Bronchial epithelial cell (primary cell): ENCODE results near the gene SLC39A11. TPM values are rescaled to one million over a fixed set of nuclear protein-coding genes. Genes with fewer than 3 reads are reported as not detected.
"Not testable (repeated sequence)": the region's sequence is repeated elsewhere in the genome, so short reads cannot be mapped to it uniquely, and the experiment has no call there.

Experiments used
- DNase-seq: peaks from one replicate; pipeline ENCODE4 v3.0.0-alpha.2; 2010; ENCODE audit warnings: low read depth
- FAIRE-seq: peaks from 2 replicates; lab custom pipeline; 2011; peaks lifted over from hg19 to GRCh38; lab: Jason Lieb, UNC
- H3K27me3 ChIP-seq: 2 replicates; pipeline ENCODE4 v1.5.1; 2011; ENCODE audit warnings: low read length; ENCODE audit not compliant: control insufficient read depth, insufficient read depth
- H3K36me3 ChIP-seq: 2 replicates; pipeline ENCODE4 v1.5.1; 2011; ENCODE audit warnings: low read length; ENCODE audit not compliant: control insufficient read depth, insufficient read depth
- H3K4me3 ChIP-seq: 2 replicates; pipeline ENCODE4 v1.5.1; 2011; ENCODE audit warnings: mild to moderate bottlenecking, low read depth, low read length, control low read depth
- total RNA-seq: library from RNA; depleted of rRNA; stranded (reverse); fragments of >200 nt; gene quantifications from 2 replicates; pipeline ENCODE4 v1.2.1, GENCODE V29; 2014
- TF ChIP-seq, protein P1 (sequence below): IDR thresholded peaks from 2 replicates; pipeline ENCODE4 v1.5.1; 2011; ENCODE audit warnings: mild to moderate bottlenecking, moderate library complexity, low read length, control low read depth, inconsistent platforms; ENCODE audit not compliant: insufficient read depth, severe bottlenecking

Gene SLC39A11
- total RNA-seq, 1 donor from 2014 or later = 23.4 TPM

- H3K4me3 ChIP-seq = no peak overlapping the region
- no peak for FAIRE-seq
- H3K36me3 ChIP-seq = no peaks in the 10 kb centered on the region
- no peaks in the 10 kb centered on the region for H3K27me3 ChIP-seq
- TF ChIP-seq, protein P1, sequence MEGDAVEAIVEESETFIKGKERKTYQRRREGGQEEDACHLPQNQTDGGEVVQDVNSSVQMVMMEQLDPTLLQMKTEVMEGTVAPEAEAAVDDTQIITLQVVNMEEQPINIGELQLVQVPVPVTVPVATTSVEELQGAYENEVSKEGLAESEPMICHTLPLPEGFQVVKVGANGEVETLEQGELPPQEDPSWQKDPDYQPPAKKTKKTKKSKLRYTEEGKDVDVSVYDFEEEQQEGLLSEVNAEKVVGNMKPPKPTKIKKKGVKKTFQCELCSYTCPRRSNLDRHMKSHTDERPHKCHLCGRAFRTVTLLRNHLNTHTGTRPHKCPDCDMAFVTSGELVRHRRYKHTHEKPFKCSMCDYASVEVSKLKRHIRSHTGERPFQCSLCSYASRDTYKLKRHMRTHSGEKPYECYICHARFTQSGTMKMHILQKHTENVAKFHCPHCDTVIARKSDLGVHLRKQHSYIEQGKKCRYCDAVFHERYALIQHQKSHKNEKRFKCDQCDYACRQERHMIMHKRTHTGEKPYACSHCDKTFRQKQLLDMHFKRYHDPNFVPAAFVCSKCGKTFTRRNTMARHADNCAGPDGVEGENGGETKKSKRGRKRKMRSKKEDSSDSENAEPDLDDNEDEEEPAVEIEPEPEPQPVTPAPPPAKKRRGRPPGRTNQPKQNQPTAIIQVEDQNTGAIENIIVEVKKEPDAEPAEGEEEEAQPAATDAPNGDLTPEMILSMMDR = no peak
- no peak for DNase-seq
Measured at GRCh38 chr17:73062726-73063125, 29.8 kb downstream of the SLC39A11 start.

DNA sequence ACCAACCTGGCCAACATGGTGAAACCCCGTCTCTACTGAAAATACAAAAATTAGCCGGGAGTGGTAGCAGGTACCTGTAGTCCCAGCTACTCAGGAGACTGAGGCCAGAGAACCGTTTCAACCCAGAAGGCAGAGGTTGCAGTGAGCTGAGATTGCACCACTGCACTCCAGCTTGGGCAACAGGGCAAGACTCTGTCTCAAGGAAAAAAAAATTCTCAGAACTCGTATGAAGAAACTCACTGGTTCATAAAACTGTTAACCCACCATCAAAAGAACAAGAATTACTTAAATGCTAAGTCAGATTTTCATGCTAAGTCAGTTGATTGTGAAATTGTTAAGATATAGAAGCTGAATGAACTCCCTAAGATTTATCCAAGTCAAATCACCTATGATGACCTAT is 31.3 kb downstream of the SLC39A11 start:
- TF ChIP-seq, protein P1 = no peak
- DNase-seq (no peak), FAIRE-seq (no peak)
- Histone ChIP-seq H3K27me3 (no peaks in the 10 kb centered on the region), H3K36me3 (no peaks in the 10 kb centered on the region), H3K4me3 (no peak overlapping the region)

GRCh38 chr17:73060721-73061120 is 31.8 kb downstream of the SLC39A11 start:
- FAIRE-seq (no peak), DNase-seq (no peak)
- TF ChIP-seq, protein P1 = no peak
- Histone ChIP-seq H3K4me3 (no peak overlapping the region), H3K27me3 (no peaks in the 10 kb centered on the region), H3K36me3 (no peaks in the 10 kb centered on the region)

GRCh38 chr17:73059713-73060112 is 32.8 kb downstream of the SLC39A11 start:
- not testable (repeated sequence) for FAIRE-seq
- peak; percentile 59 for DNase-seq

GRCh38 chr17:73058022-73058421 is 34.5 kb downstream of the SLC39A11 start:
- TF ChIP-seq, protein P1 = no peak
- FAIRE-seq (no peak), DNase-seq (no peak)
- Histone ChIP-seq H3K4me3 (no peak overlapping the region), H3K36me3 (no peaks in the 10 kb centered on the region), H3K27me3 (no peaks in the 10 kb centered on the region)

More at GRCh38 chr17:73059713-73060112, 32.8 kb downstream of the SLC39A11 start:
- H3K27me3 ChIP-seq, H3K4me3 ChIP-seq, H3K36me3 ChIP-seq: not testable (repeated sequence)

DNA sequence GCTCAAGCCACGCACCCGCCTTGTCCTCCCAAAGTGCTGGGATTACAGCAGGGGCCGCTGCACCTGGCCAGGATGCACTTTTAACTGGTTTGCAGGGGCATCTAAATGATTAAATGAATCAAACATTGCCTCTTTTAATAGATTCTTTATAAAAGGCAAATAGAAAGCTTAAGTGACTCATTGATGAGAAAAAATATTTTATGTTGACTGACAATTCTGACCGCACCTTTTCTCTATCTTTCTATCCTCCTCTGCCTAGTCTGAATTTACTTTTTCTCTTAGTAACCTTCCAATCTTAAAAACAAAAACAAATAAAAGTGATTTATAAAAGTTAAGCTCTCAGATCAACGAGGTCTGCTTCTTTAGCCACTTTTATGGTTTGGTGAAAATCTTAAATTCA is 35.3 kb downstream of the SLC39A11 start:
- no peaks in the 10 kb centered on the region for H3K36me3 ChIP-seq
- no peak overlapping the region for H3K4me3 ChIP-seq
- TF ChIP-seq, protein P1 = no peak
- FAIRE-seq = no peak
- no peak for DNase-seq
- H3K27me3 ChIP-seq = no peaks in the 10 kb centered on the region
